ENCODE results near the gene LRFN2.

LRFN2 gene

GRCh38 chr6:40387871-40388264 is 199.3 kb downstream of the LRFN2 start:
- no peak overlapping the region for H3K4me3 ChIP-seq (ENCODE audit: low read length in 2 of 2)
- no peak overlapping the region for H3K4ac ChIP-seq (ENCODE audit: low read length)
- H3K14ac ChIP-seq (ENCODE audit: low read length), result no peak overlapping the region
- no peak overlapping the region for H2BK15ac ChIP-seq (ENCODE audit: low read length)
- H3K27ac ChIP-seq (replicated peaks; ENCODE audit: low read length), result no peak overlapping the region
- H2BK5ac ChIP-seq (ENCODE audit: low read length), result no peak overlapping the region
- no peak overlapping the region for H2BK12ac ChIP-seq (ENCODE audit: low read length)
- H3K9ac ChIP-seq (ENCODE audit: low read depth, low read length, poor library complexity), result no peak overlapping the region
- no peaks in the 10 kb centered on the region for H3K27me3 ChIP-seq (ENCODE audit: control insufficient read depth in 3 of 3, insufficient read depth in 3 of 3, low read depth in 1 of 3, low read length in 3 of 3)
- DNase-seq (ENCODE audit: low spot score), result no peak
- H3K36me3 ChIP-seq (replicated peaks in 1 of 2; ENCODE audit: control insufficient read depth in 2 of 2, insufficient read depth in 2 of 2, low read length in 2 of 2), result no peaks in the 10 kb centered on the region
- H3K18ac ChIP-seq (ENCODE audit: low read length), result no peak overlapping the region
- H3K4me2 ChIP-seq (ENCODE audit: insufficient read depth, low read length, poor library complexity, severe bottlenecking), result no peak overlapping the region
- H4K91ac ChIP-seq (ENCODE audit: low read depth, low read length, poor library complexity), result no peak overlapping the region
- H2AK5ac ChIP-seq (ENCODE audit: low read depth, low read length), result no peak overlapping the region
- H3K79me1 ChIP-seq (ENCODE audit: low read depth, low read length), result no peaks in the 10 kb centered on the region
- H4K8ac ChIP-seq (ENCODE audit: low read depth, low read length), result no peak overlapping the region
- no peak overlapping the region for H2AFZ ChIP-seq (ENCODE audit: low read length)
- no peak overlapping the region for H3K23ac ChIP-seq (ENCODE audit: low read depth, low read length, poor library complexity)
- H2BK120ac ChIP-seq (ENCODE audit: low read depth, low read length), result no peak overlapping the region
- H3K9me3 ChIP-seq (replicated peaks in 1 of 2; ENCODE audit: control insufficient read depth in 2 of 2, insufficient read depth in 1 of 2, low read depth in 1 of 2, low read length in 2 of 2), result no peaks in the 10 kb centered on the region
- WGBS, 2 donors (ENCODE audit: extremely low coverage in 2 of 2, insufficient read length in 2 of 2, insufficient replicate concordance in 1 of 2), result no CpG with 5 or more reads among the region's 5 CpGs
- H3K4me1 ChIP-seq (ENCODE audit: control insufficient read depth in 2 of 2, insufficient read depth in 1 of 2, low read depth in 1 of 2, low read length in 2 of 2), result no peaks in the 10 kb centered on the region

- Histone ChIP-seq H3K4me1 (ENCODE audit: control insufficient read depth in 2 of 2, insufficient read depth in 1 of 2, low read depth in 1 of 2, low read length in 2 of 2) (no peaks in the 10 kb centered on the region), H2BK15ac (ENCODE audit: low read length) (no peak overlapping the region), H3K4me3 (ENCODE audit: low read length in 2 of 2) (no peak overlapping the region), H3K23ac (ENCODE audit: low read depth, low read length, poor library complexity) (no peak overlapping the region), H3K9me3 (replicated peaks in 1 of 2; ENCODE audit: control insufficient read depth in 2 of 2, insufficient read depth in 1 of 2, low read depth in 1 of 2, low read length in 2 of 2) (no peaks in the 10 kb centered on the region), H3K27ac (replicated peaks; ENCODE audit: low read length) (no peak overlapping the region), H2AK5ac (ENCODE audit: low read depth, low read length) (no peak overlapping the region), H2BK12ac (ENCODE audit: low read length) (no peak overlapping the region), H2AFZ (ENCODE audit: low read length) (no peak overlapping the region), H4K91ac (ENCODE audit: low read depth, low read length, poor library complexity) (no peak overlapping the region), H4K8ac (ENCODE audit: low read depth, low read length) (no peak overlapping the region), H2BK120ac (ENCODE audit: low read depth, low read length) (no peak overlapping the region), H3K14ac (ENCODE audit: low read length) (no peak overlapping the region), H3K4me2 (ENCODE audit: insufficient read depth, low read length, poor library complexity, severe bottlenecking) (no peak overlapping the region), H3K27me3 (ENCODE audit: control insufficient read depth in 3 of 3, insufficient read depth in 3 of 3, low read depth in 1 of 3, low read length in 3 of 3) (no peaks in the 10 kb centered on the region), H3K4ac (ENCODE audit: low read length) (no peak overlapping the region), H2BK5ac (ENCODE audit: low read length) (no peak overlapping the region), H3K18ac (ENCODE audit: low read length) (no peak overlapping the region), H3K9ac (ENCODE audit: low read depth, low read length, poor library complexity) (no peak overlapping the region), H3K36me3 (replicated peaks in 1 of 2; ENCODE audit: control insufficient read depth in 2 of 2, insufficient read depth in 2 of 2, low read length in 2 of 2) (no peaks in the 10 kb centered on the region), H3K79me1 (ENCODE audit: low read depth, low read length) (no peaks in the 10 kb centered on the region)
- no CpG with 5 or more reads among the region's 4 CpGs for WGBS, 2 donors (ENCODE audit: extremely low coverage in 2 of 2, insufficient read length in 2 of 2, insufficient replicate concordance in 1 of 2)
- no peak for DNase-seq (ENCODE audit: low spot score)
Measured at GRCh38 chr6:40387127-40387870, 199.9 kb downstream of the LRFN2 start.

- Histone ChIP-seq H3K4me3 (ENCODE audit: low read length in 2 of 2) (no peak overlapping the region), H3K23ac (ENCODE audit: low read depth, low read length, poor library complexity) (no peak overlapping the region), H2AK5ac (ENCODE audit: low read depth, low read length) (no peak overlapping the region), H2BK5ac (ENCODE audit: low read length) (no peak overlapping the region), H3K36me3 (replicated peaks in 1 of 2; ENCODE audit: control insufficient read depth in 2 of 2, insufficient read depth in 2 of 2, low read length in 2 of 2) (no peaks in the 10 kb centered on the region), H2BK120ac (ENCODE audit: low read depth, low read length) (no peak overlapping the region), H3K18ac (ENCODE audit: low read length) (no peak overlapping the region), H3K27ac (replicated peaks; ENCODE audit: low read length) (no peak overlapping the region), H3K79me1 (ENCODE audit: low read depth, low read length) (no peaks in the 10 kb centered on the region), H4K91ac (ENCODE audit: low read depth, low read length, poor library complexity) (no peak overlapping the region), H3K9ac (ENCODE audit: low read depth, low read length, poor library complexity) (no peak overlapping the region), H2AFZ (ENCODE audit: low read length) (no peak overlapping the region), H4K8ac (ENCODE audit: low read depth, low read length) (no peak overlapping the region), H2BK12ac (ENCODE audit: low read length) (no peak overlapping the region), H3K9me3 (replicated peaks in 1 of 2; ENCODE audit: control insufficient read depth in 2 of 2, insufficient read depth in 1 of 2, low read depth in 1 of 2, low read length in 2 of 2) (no peaks in the 10 kb centered on the region), H3K4me2 (ENCODE audit: insufficient read depth, low read length, poor library complexity, severe bottlenecking) (no peak overlapping the region), H3K4ac (ENCODE audit: low read length) (no peak overlapping the region), H2BK15ac (ENCODE audit: low read length) (no peak overlapping the region), H3K4me1 (ENCODE audit: control insufficient read depth in 2 of 2, insufficient read depth in 1 of 2, low read depth in 1 of 2, low read length in 2 of 2) (no peaks in the 10 kb centered on the region), H3K27me3 (ENCODE audit: control insufficient read depth in 3 of 3, insufficient read depth in 3 of 3, low read depth in 1 of 3, low read length in 3 of 3) (no peaks in the 10 kb centered on the region), H3K14ac (ENCODE audit: low read length) (no peak overlapping the region)
- WGBS, 2 donors (ENCODE audit: extremely low coverage in 2 of 2, insufficient read length in 2 of 2, insufficient replicate concordance in 1 of 2), result no CpG with 5 or more reads among the region's 3 CpGs
- DNase-seq (ENCODE audit: low spot score), result no peak
Measured at GRCh38 chr6:40386200-40386599, 201.0 kb downstream of the LRFN2 start.

- H4K91ac ChIP-seq (ENCODE audit: low read depth, low read length, poor library complexity), result no peak overlapping the region
- H3K36me3 ChIP-seq (replicated peaks in 1 of 2; ENCODE audit: control insufficient read depth in 2 of 2, insufficient read depth in 2 of 2, low read length in 2 of 2), result no peaks in the 10 kb centered on the region
- no peaks in the 10 kb centered on the region for H3K27me3 ChIP-seq (ENCODE audit: control insufficient read depth in 3 of 3, insufficient read depth in 3 of 3, low read depth in 1 of 3, low read length in 3 of 3)
- H3K4me3 ChIP-seq (ENCODE audit: low read length in 2 of 2), result no peak overlapping the region
- no peak overlapping the region for H2BK120ac ChIP-seq (ENCODE audit: low read depth, low read length)
- H3K27ac ChIP-seq (replicated peaks; ENCODE audit: low read length), result no peak overlapping the region
- H3K14ac ChIP-seq (ENCODE audit: low read length), result no peak overlapping the region
- H2BK12ac ChIP-seq (ENCODE audit: low read length), result no peak overlapping the region
- no peak for DNase-seq (ENCODE audit: low spot score)
- H3K4me1 ChIP-seq (ENCODE audit: control insufficient read depth in 2 of 2, insufficient read depth in 1 of 2, low read depth in 1 of 2, low read length in 2 of 2), result no peaks in the 10 kb centered on the region
- H3K23ac ChIP-seq (ENCODE audit: low read depth, low read length, poor library complexity), result no peak overlapping the region
- no peaks in the 10 kb centered on the region for H3K79me1 ChIP-seq (ENCODE audit: low read depth, low read length)
- H3K9ac ChIP-seq (ENCODE audit: low read depth, low read length, poor library complexity), result no peak overlapping the region
- no peak overlapping the region for H2AK5ac ChIP-seq (ENCODE audit: low read depth, low read length)
- H3K9me3 ChIP-seq (replicated peaks in 1 of 2; ENCODE audit: control insufficient read depth in 2 of 2, insufficient read depth in 1 of 2, low read depth in 1 of 2, low read length in 2 of 2), result no peaks in the 10 kb centered on the region
- no peak overlapping the region for H3K4ac ChIP-seq (ENCODE audit: low read length)
- no peak overlapping the region for H4K8ac ChIP-seq (ENCODE audit: low read depth, low read length)
- no peak overlapping the region for H2AFZ ChIP-seq (ENCODE audit: low read length)
- no peak overlapping the region for H3K18ac ChIP-seq (ENCODE audit: low read length)
- H2BK5ac ChIP-seq (ENCODE audit: low read length), result no peak overlapping the region
- H2BK15ac ChIP-seq (ENCODE audit: low read length), result no peak overlapping the region
- no peak overlapping the region for H3K4me2 ChIP-seq (ENCODE audit: insufficient read depth, low read length, poor library complexity, severe bottlenecking)
- no CpG with 5 or more reads among the region's 3 CpGs for WGBS, 2 donors (ENCODE audit: extremely low coverage in 2 of 2, insufficient read length in 2 of 2, insufficient replicate concordance in 1 of 2)
Measured at GRCh38 chr6:40383348-40384115, 203.6 kb downstream of the LRFN2 start.
